Uterus (tissue), 4 donors: ENCODE results near the gene GABRA5. TPM values are rescaled to one million over a fixed set of nuclear protein-coding genes. Genes with fewer than 3 reads are reported as not detected.

Experiments used
- DNase-seq, 2 donors: peaks; one replicate each; pipeline ENCODE4 v3.0.0-alpha.2; 2019 to 2020
- H3K27ac ChIP-seq, 2 donors: fragments of 200-600 bp; sonication (generic); 1 replicate in 1 of 2; 2 replicates in 1 of 2; pipeline ENCODE4 v1.5.1; 2016 to 2018
- H3K27me3 ChIP-seq, 2 donors: fragments of 200-600 bp; sonication (generic); one replicate each; pipeline ENCODE4 v1.5.1; 2018 to 2019; ENCODE audit warnings: control low read depth in 1 of 2
- H3K36me3 ChIP-seq, 2 donors: fragments of 200-600 bp; sonication (generic); one replicate each; pipeline ENCODE4 v1.5.1; 2019; ENCODE audit warnings: control low read depth in 1 of 2
- H3K4me1 ChIP-seq, 2 donors: fragments of 200-600 bp; sonication (generic); one replicate each; pipeline ENCODE4 v1.5.1; 2018 to 2019; ENCODE audit warnings: control low read depth in 1 of 2
- H3K4me3 ChIP-seq, 2 donors: fragments of 200-600 bp; sonication (generic); 1 replicate in 1 of 2; 2 replicates in 1 of 2; pipeline ENCODE4 v1.5.1; 2018 to 2019; ENCODE audit warnings: mild to moderate bottlenecking in 1 of 2
- H3K9me3 ChIP-seq, 2 donors: fragments of 200-600 bp; sonication (generic); one replicate each; pipeline ENCODE4 v1.5.1; 2019; ENCODE audit warnings: control low read depth in 1 of 2
- POLR2A ChIP-seq, 2 donors: fragments of 450-650 bp; IDR thresholded peaks; one replicate each; pipeline ENCODE4 v1.6.1; 2016; ENCODE audit warnings: antibody characterized with exemption in 2 of 2, mild to moderate bottlenecking in 1 of 2, moderate library complexity in 1 of 2
- intact Hi-C: fragments of 100-400 bp; cut with DNase I; formaldehyde crosslinking; loops from one replicate; pipeline ENCODE4 v1.15.1; 2023; ENCODE audit warnings: low total_unique reads
- total RNA-seq, 4 donors: library from RNA; depleted of rRNA in 3 of 4; stranded (reverse); fragments of >200 nt in 3 of 4; gene quantifications; one replicate each; pipeline versions ENCODE4 v1.1.0 to v1.2.4, GENCODE V29; 2014 to 2023
- TF ChIP-seq, protein P1 (sequence below), 4 experiments: fragments of 200-600 bp in 2 of 4; fragments of 450-650 bp in 2 of 4; sonication (generic) in 2 of 4; IDR thresholded peaks; one replicate each; pipeline ENCODE4 v1.5.1; 2016 to 2019; ENCODE audit warnings: antibody characterized with exemption in 4 of 4, mild to moderate bottlenecking in 2 of 4, moderate library complexity in 1 of 4
- donor health status: DM: yes; HTN: yes; CAD: no.

Gene GABRA5
- total RNA-seq, 4 donors from 2014 or later = not detected

DNA sequence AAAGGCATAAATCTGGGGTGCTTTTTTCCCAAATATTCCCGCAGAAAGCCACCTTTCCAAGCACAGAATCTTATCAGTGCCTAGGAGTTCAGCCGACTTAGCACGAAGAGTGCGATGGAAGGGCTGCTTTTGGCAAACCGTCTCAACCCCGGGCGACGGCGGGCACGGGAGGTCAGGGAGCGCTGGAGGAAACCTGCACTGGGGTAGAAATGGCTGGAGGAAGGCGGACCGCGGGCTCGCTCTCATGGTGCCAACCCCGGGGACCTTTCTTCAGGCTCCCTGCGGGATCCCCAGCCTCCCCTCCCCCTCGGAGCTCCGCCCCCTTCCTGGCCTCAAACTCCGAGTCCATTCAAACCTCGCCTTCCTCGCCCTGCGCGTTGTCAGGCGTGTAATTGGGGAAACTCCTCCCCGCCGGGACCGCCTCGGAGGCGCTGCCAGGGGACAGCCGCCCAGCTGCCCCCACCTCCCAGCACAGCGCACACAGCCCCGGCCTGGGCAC is 103.9 kb downstream of the GABRA5 start, which contains the start of gene GABRG3:
TSS of gene GABRG3 (plus strand) at position 470 of the 499 bp plus-strand sequence.
- Histone ChIP-seq H3K9me3 (no peaks in the 10 kb centered on the region), H3K4me3 (no peak within 1 kb of the TSS), H3K27ac (no peak within 1 kb of the TSS), H3K4me1 (no peaks in the 10 kb centered on the region), H3K27me3 (no peaks in the 10 kb centered on the region), H3K36me3 (no peaks in the 10 kb centered on the region)
- intact Hi-C loops = no loop called here
- TF ChIP-seq POLR2A (IDR thresholded peaks at IDR 0.05) = no peak
- TF ChIP-seq, protein P1, sequence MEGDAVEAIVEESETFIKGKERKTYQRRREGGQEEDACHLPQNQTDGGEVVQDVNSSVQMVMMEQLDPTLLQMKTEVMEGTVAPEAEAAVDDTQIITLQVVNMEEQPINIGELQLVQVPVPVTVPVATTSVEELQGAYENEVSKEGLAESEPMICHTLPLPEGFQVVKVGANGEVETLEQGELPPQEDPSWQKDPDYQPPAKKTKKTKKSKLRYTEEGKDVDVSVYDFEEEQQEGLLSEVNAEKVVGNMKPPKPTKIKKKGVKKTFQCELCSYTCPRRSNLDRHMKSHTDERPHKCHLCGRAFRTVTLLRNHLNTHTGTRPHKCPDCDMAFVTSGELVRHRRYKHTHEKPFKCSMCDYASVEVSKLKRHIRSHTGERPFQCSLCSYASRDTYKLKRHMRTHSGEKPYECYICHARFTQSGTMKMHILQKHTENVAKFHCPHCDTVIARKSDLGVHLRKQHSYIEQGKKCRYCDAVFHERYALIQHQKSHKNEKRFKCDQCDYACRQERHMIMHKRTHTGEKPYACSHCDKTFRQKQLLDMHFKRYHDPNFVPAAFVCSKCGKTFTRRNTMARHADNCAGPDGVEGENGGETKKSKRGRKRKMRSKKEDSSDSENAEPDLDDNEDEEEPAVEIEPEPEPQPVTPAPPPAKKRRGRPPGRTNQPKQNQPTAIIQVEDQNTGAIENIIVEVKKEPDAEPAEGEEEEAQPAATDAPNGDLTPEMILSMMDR (IDR thresholded peaks at IDR 0.05) = no peak
- DNase-seq = no peak

DNA sequence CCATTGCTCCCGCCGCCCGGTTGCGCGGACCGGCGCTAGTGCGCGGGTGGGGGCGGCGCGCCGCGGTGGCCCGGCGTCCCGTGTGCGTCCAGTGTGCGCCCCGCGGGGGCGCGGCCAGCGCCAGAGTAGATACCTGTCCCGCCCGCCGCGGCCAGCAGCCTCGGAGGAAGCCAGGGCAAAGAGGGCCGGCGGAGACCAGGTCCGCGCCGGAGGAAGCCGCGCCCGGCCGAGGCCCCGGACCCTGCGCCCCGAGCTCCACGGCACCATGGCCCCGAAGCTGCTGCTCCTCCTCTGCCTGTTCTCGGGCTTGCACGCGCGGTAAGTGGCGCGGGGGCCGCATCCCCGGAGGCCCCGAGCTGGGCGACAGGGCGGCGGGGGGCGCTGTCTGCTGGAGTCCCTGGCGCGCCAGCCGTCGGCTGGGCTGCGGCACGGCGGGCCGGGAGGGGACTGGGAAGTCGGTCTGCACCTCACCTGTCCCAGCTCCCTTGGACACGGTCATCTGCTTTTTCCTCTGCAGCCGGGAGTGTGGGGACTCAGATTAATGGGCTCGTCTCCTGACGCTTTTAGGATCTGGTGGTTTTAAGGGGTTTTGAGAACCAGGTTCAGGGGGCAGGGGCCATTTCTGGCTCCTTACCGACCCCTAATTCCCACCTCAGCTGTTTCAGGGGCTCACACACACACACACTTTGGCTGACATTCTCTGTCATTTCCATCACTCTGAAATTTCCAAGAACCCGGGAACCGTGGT is 104.6 kb downstream of the GABRA5 start:
- no peak overlapping the region for H3K4me3 ChIP-seq
- H3K27me3 ChIP-seq = no peaks in the 10 kb centered on the region
- no peaks in the 10 kb centered on the region for H3K4me1 ChIP-seq
- no peak overlapping the region for H3K27ac ChIP-seq
- no peak for DNase-seq
- H3K36me3 ChIP-seq = no peaks in the 10 kb centered on the region
- TF ChIP-seq POLR2A (IDR thresholded peaks at IDR 0.05) = no peak
- TF ChIP-seq, protein P1 (IDR thresholded peaks at IDR 0.05) = no peak
- intact Hi-C loops = no loop called here
- no peaks in the 10 kb centered on the region for H3K9me3 ChIP-seq

DNA sequence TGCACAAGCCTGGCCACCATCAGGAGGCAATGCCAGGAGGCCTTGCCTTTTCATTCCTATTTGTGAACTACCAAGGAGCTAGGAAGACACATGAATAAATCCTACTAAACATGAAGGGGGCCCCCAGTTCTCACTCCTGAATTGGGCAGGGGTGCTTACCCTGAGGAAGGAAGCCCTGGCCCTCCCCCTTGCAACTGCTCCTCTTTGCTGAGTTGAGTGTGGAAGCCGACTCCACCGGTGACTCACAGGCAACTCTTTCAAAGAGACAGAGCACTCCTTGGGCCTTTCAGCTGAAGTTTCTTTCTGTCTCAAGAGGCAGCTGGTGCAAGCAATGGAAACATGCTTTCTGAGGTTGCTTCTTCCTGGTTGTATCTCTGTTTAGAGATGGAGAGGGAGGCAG is 105.8 kb downstream of the GABRA5 start:
- Histone ChIP-seq H3K4me1 (no peaks in the 10 kb centered on the region), H3K4me3 (no peak overlapping the region), H3K27ac (no peak overlapping the region), H3K9me3 (no peaks in the 10 kb centered on the region), H3K27me3 (no peaks in the 10 kb centered on the region), H3K36me3 (no peaks in the 10 kb centered on the region)
- intact Hi-C loops = no loop called here
- no peak for DNase-seq
- no peak for TF ChIP-seq POLR2A (IDR thresholded peaks at IDR 0.05)
- TF ChIP-seq, protein P1 (IDR thresholded peaks at IDR 0.05) = no peak

DNA sequence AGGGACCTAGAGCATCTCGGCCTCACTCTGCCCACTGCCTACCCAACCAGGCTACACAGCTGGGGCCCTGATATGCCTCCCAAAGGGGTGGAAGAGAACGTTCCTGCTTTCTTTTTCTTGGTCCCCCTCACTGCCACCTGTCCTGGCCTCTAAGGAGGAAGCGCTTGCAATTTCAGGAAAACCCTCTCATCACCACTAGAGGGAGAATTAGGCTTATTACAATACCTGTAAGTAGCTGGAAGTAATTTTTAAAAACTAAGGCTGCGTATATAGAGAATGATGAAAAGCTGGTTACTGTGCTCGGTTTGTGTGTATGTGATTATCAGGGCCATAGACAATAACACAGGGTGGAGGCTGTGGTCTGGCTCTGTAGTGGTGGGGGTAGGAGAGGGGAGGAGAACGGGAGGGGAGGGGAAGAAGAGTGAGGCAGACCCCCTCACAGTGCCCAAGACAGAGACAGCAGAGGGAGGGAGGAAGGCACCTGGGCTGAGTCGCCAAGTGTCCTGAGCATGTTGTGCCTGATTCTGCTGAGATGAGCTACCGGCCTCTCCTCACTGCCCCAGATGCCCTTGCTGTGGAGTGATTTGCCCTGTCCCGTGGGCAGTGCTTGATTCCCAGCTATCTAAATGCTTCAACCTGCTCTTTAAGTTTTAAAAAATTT is 107.4 kb downstream of the GABRA5 start:
- H3K36me3 ChIP-seq = no peaks in the 10 kb centered on the region
- no peak overlapping the region for H3K27ac ChIP-seq
- H3K27me3 ChIP-seq = no peaks in the 10 kb centered on the region
- no peaks in the 10 kb centered on the region for H3K4me1 ChIP-seq
- DNase-seq = no peak
- TF ChIP-seq POLR2A (IDR thresholded peaks at IDR 0.05) = no peak
- TF ChIP-seq, protein P1 (IDR thresholded peaks at IDR 0.05) = peak in 1 of 4 experiments; percentile 4
- intact Hi-C loops = no loop called here
- no peak overlapping the region for H3K4me3 ChIP-seq
- no peaks in the 10 kb centered on the region for H3K9me3 ChIP-seq

DNA sequence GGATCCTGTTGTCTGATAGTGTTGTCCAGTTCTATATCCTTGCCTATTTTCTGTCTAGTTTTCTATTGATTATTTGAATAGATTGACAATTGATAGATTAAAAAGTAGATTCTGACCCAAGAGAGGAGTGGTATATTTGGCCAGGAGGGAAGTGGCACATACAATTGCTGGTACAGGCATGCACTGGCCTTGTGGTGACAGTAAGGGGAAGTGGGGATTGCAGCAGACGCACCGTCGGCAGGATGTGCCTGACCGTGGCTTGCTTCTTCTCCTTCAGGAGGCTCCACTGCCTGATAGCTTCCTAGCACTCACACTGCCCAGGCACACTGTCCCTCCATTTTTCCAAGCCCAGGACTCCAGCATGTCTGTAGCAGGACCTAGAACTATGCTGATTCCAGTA is 114.6 kb downstream of the GABRA5 start:
- Histone ChIP-seq H3K27ac (no peak overlapping the region), H3K27me3 (no peaks in the 10 kb centered on the region), H3K9me3 (no peaks in the 10 kb centered on the region), H3K4me3 (no peak overlapping the region), H3K36me3 (no peaks in the 10 kb centered on the region), H3K4me1 (no peaks in the 10 kb centered on the region)
- TF ChIP-seq, protein P1 (IDR thresholded peaks at IDR 0.05) = no peak
- TF ChIP-seq POLR2A (IDR thresholded peaks at IDR 0.05) = no peak
- intact Hi-C loops = no loop called here
- no peak for DNase-seq
